ENCODE data around the gene PLEKHG3. TPM values are rescaled to one million over a fixed set of nuclear protein-coding genes. Genes with fewer than 3 reads are reported as not detected.

Gene PLEKHG3
- total and polyA plus RNA-seq, 2 experiments from 2014 or later: 23.0 to 83.1 TPM

- Histone ChIP-seq H4K20me1 (replicated peaks; ENCODE audit: insufficient read depth) (no peaks in the 10 kb centered on the region), H3F3A (replicated peaks; ENCODE audit: low read depth) (no peaks in the 10 kb centered on the region), H3K36me3 (ENCODE audit: insufficient read depth) (no peaks in the 10 kb centered on the region), H3K4me3 (no peak overlapping the region), H2AFZ (0 out of 2 replicates have a peak overlapping the region, but pooled peaks have one; percentile 14), H3K9me2 (ENCODE audit: insufficient read depth) (no peaks in the 10 kb centered on the region), H3K79me2 (replicated peaks; ENCODE audit: insufficient read depth) (no peaks in the 10 kb centered on the region), H3K27me3 (ENCODE audit: insufficient read depth) (peaks cover 10% of the 10 kb centered on the region; the same call in 1 of the 2 replicates), H3K4me1 (ENCODE audit: insufficient read depth) (peaks cover 22% of the 10 kb centered on the region), H3K4me2 (no peak overlapping the region), H3K27ac (ENCODE audit: low read depth) (no peak overlapping the region)
- Mint-ChIP-seq H3K27ac (no peak overlapping the region), H3K4me1 (peaks cover 39% of the 10 kb centered on the region), H3K36me3 (ENCODE audit: low read depth) (no peaks in the 10 kb centered on the region), H3K27me3 (ENCODE audit: insufficient read depth, low read depth, poor library complexity) (peaks cover 11% of the 10 kb centered on the region), H3K4me3 (no peak overlapping the region), H3K9me3 (no peaks in the 10 kb centered on the region)
- TF ChIP-seq CREB1 (CRISPR knock-in tag; IDR thresholded peaks at IDR 0.05; ENCODE audit: low read depth): no peak
- TF ChIP-seq ZNF331 (CRISPR knock-in tag; IDR thresholded peaks at IDR 0.05; ENCODE audit: low read depth): no peak
- no peak for TF ChIP-seq EZH2phosphoT487 (IDR thresholded peaks at IDR 0.05; ENCODE audit: unreplicated experiment)
- no peak for TF ChIP-seq POLR2AphosphoS5 (IDR thresholded peaks at IDR 0.05; ENCODE audit: low read depth)
- no peak for TF ChIP-seq ZNF114 (CRISPR knock-in tag; IDR thresholded peaks at IDR 0.05)
- no peak for TF ChIP-seq ZNF462 (CRISPR knock-in tag; IDR thresholded peaks at IDR 0.05)
- TF ChIP-seq ETS1 (IDR thresholded peaks at IDR 0.05): no peak
- no peak for TF ChIP-seq EZH2 (IDR thresholded peaks at IDR 0.05; ENCODE audit: low read depth, unreplicated experiment)
- no peak for TF ChIP-seq CTCF (conservative IDR thresholded peaks at IDR 0.05; ENCODE audit: low read depth in 2 of 2)
- no peak for TF ChIP-seq NANOG (IDR thresholded peaks at IDR 0.05; ENCODE audit: borderline replicate concordance)
- no peak for TF ChIP-seq STAT1 (IDR thresholded peaks at IDR 0.05; ENCODE audit: unreplicated experiment)
- no peak for TF ChIP-seq JUNB (IDR thresholded peaks at IDR 0.05; ENCODE audit: unreplicated experiment)
- TF ChIP-seq REST (IDR thresholded peaks at IDR 0.05; ENCODE audit: unreplicated experiment): no peak
- DNase-seq (ENCODE audit: low spot score): no peak
- ATAC-seq: no peak
These were observed 10.4 kb upstream of the PLEKHG3 start for GRCh38 chr14:64693810-64694165.
